DMS53 (cell line): ENCODE results near the gene MARCHF10.
"Not testable (repeated sequence)": the region's sequence is repeated elsewhere in the genome, so short reads cannot be mapped to it uniquely, and the experiment has no call there.

Experiments used
- DNase-seq: peaks from one replicate; lab custom pipeline; 2025; lab: John Stamatoyannopoulos, UW

MARCHF10 gene

GRCh38 chr17:62696726-62697490 is 111.2 kb downstream of the MARCHF10 start:
- DNase-seq, result no peak

- no peak for DNase-seq
These were observed 111.9 kb downstream of the MARCHF10 start for GRCh38 chr17:62696256-62696655.

- DNase-seq, result not testable (repeated sequence)
These were observed 112.9 kb downstream of the MARCHF10 start for GRCh38 chr17:62695093-62695738.

- no peak for DNase-seq
These were observed 114.3 kb downstream of the MARCHF10 start for GRCh38 chr17:62693616-62694409.

GRCh38 chr17:62692721-62693431 is 115.2 kb downstream of the MARCHF10 start:
- peak; percentile 35 for DNase-seq

GRCh38 chr17:62692159-62692651 is 115.9 kb downstream of the MARCHF10 start:
- peak; percentile 6 for DNase-seq

- DNase-seq, result not testable (repeated sequence)
These were observed 116.6 kb downstream of the MARCHF10 start for GRCh38 chr17:62691589-62691915.

GRCh38 chr17:62690168-62690897 is 117.8 kb downstream of the MARCHF10 start:
- peak; percentile 8 for DNase-seq

GRCh38 chr17:62689441-62690167 is 118.5 kb downstream of the MARCHF10 start:
- DNase-seq, result no peak

- no peak for DNase-seq
These were observed 119.5 kb downstream of the MARCHF10 start for GRCh38 chr17:62688398-62689160.

GRCh38 chr17:62687997-62688396 is 120.1 kb downstream of the MARCHF10 start:
- no peak for DNase-seq

GRCh38 chr17:62684179-62684578 is 123.9 kb downstream of the MARCHF10 start:
- DNase-seq, result no peak

GRCh38 chr17:62681939-62682381 is 126.2 kb downstream of the MARCHF10 start:
- DNase-seq, result no peak

- DNase-seq, result no peak
These were observed 126.8 kb downstream of the MARCHF10 start for GRCh38 chr17:62681061-62681938.

GRCh38 chr17:62680541-62681052 is 127.5 kb downstream of the MARCHF10 start:
- DNase-seq, result peak; percentile 89

- no peak for DNase-seq
These were observed 128.2 kb downstream of the MARCHF10 start for GRCh38 chr17:62679866-62680377.

- DNase-seq, result no peak
These were observed 129.7 kb downstream of the MARCHF10 start for GRCh38 chr17:62678214-62678919.
